DND-41 (cell line): ENCODE measurements around the gene MFF.

Experiments
- ATAC-seq: fragments of 200-7000 bp; cut with Tn5 transposase; 3 replicates; pipeline ENCODE4 v1.9.1; 2021; ENCODE audit warnings: low read depth; ENCODE audit not compliant: insufficient read depth
- DNase-seq: peaks from one replicate; pipeline ENCODE4 v3.0.0-alpha.2; 2020
- H2AFZ ChIP-seq: 2 replicates; pipeline ENCODE4 v1.6.0; 2012; ENCODE audit warnings: low read depth, low read length
- H3K27ac ChIP-seq: 2 replicates; pipeline ENCODE4 v1.5.1; 2012; ENCODE audit warnings: low read length, inconsistent platforms
- H3K27me3 ChIP-seq: fragments of 200-600 bp; sonication (generic); 2 replicates; pipeline ENCODE4 v1.6.0; 2012; ENCODE audit warnings: low read length, mild to moderate bottlenecking, inconsistent platforms; ENCODE audit not compliant: insufficient read depth, poor library complexity
- H3K36me3 ChIP-seq: 2 replicates; pipeline ENCODE4 v1.5.1; 2012; ENCODE audit warnings: low read length, inconsistent platforms; ENCODE audit not compliant: insufficient read depth
- H3K4me1 ChIP-seq: 2 replicates; pipeline ENCODE4 v1.5.1; 2012; ENCODE audit warnings: mild to moderate bottlenecking, low read length; ENCODE audit not compliant: insufficient read depth
- H3K4me2 ChIP-seq: 2 replicates; pipeline ENCODE4 v1.6.0; 2012; ENCODE audit warnings: mild to moderate bottlenecking, moderate library complexity, low read length, inconsistent platforms; ENCODE audit not compliant: insufficient read depth
- H3K4me3 ChIP-seq, 2 experiments: fragments of 200-600 bp in 1 of 2; shearing (Covaris generic) in 1 of 2; 2 replicates each; pipeline ENCODE4 v1.5.1; 2012 to 2016; ENCODE audit warnings: inconsistent platforms in 2 of 2, low read length in 2 of 2, mild to moderate bottlenecking in 2 of 2, low read depth in 1 of 2, moderate library complexity in 1 of 2
- H3K79me2 ChIP-seq: 2 replicates; pipeline ENCODE4 v1.6.0; 2012; ENCODE audit warnings: low read length, inconsistent platforms; ENCODE audit not compliant: insufficient read depth
- H3K9ac ChIP-seq: 2 replicates; pipeline ENCODE4 v1.6.0; 2012; ENCODE audit warnings: low read depth, mild to moderate bottlenecking, inconsistent platforms, low read length, moderate library complexity
- H3K9me3 ChIP-seq: 2 replicates; pipeline ENCODE4 v1.5.1; 2012; ENCODE audit warnings: low read length, moderate library complexity, mild to moderate bottlenecking, inconsistent platforms; ENCODE audit not compliant: insufficient read depth, severe bottlenecking
- H4K20me1 ChIP-seq: 2 replicates; pipeline ENCODE4 v1.6.0; 2012; ENCODE audit warnings: low read length; ENCODE audit not compliant: insufficient read depth
- EZH2 ChIP-seq: IDR thresholded peaks from 3 replicates; pipeline ENCODE4 v1.6.1; 2012; ENCODE audit warnings: borderline replicate concordance, low read depth, mild to moderate bottlenecking, moderate library complexity, low read length, inconsistent platforms; ENCODE audit not compliant: severe bottlenecking
- TF ChIP-seq, protein P1 (sequence below): IDR thresholded peaks from 2 replicates; pipeline ENCODE4 v1.5.1; 2012; ENCODE audit warnings: borderline replicate concordance, low read length, moderate library complexity, mild to moderate bottlenecking; ENCODE audit not compliant: poor library complexity, severe bottlenecking; ENCODE audit errors: extremely low read depth

MFF gene

GRCh38 chr2:227389231-227389630 is 64.2 kb downstream of the MFF start:
- Histone ChIP-seq H3K4me2 (no peak overlapping the region), H3K9ac (no peak overlapping the region), H3K4me1 (no peaks in the 10 kb centered on the region), H3K79me2 (no peaks in the 10 kb centered on the region), H3K27me3 (no peaks in the 10 kb centered on the region), H3K4me3 (no peak overlapping the region), H2AFZ (no peak overlapping the region), H3K36me3 (no peaks in the 10 kb centered on the region), H3K9me3 (no peaks in the 10 kb centered on the region), H4K20me1 (no peaks in the 10 kb centered on the region), H3K27ac (no peak overlapping the region)
- DNase-seq (no peak), ATAC-seq (no peak)
- TF ChIP-seq, protein P1, sequence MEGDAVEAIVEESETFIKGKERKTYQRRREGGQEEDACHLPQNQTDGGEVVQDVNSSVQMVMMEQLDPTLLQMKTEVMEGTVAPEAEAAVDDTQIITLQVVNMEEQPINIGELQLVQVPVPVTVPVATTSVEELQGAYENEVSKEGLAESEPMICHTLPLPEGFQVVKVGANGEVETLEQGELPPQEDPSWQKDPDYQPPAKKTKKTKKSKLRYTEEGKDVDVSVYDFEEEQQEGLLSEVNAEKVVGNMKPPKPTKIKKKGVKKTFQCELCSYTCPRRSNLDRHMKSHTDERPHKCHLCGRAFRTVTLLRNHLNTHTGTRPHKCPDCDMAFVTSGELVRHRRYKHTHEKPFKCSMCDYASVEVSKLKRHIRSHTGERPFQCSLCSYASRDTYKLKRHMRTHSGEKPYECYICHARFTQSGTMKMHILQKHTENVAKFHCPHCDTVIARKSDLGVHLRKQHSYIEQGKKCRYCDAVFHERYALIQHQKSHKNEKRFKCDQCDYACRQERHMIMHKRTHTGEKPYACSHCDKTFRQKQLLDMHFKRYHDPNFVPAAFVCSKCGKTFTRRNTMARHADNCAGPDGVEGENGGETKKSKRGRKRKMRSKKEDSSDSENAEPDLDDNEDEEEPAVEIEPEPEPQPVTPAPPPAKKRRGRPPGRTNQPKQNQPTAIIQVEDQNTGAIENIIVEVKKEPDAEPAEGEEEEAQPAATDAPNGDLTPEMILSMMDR, result no peak
- TF ChIP-seq EZH2, result no peak

DNA sequence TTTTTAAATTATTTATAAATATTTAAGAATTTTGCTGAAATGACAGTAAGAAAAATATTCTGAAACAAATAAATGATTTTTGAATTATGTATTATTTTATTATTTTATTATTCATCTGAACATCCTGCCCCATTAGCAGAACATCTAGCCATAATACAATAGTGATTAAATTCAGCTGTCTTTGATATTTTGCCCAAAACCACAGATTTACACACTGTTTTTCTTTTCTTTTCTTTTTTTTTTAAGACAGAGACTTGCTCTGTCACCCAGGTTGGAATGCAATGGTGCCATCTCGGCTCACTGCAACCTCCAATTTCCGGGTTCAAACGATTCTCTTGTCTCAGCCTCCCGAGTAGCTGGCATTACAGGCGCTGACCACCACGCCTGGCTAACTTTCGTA is 64.6 kb downstream of the MFF start:
- Histone ChIP-seq H3K27ac (no peak overlapping the region), H3K27me3 (no peaks in the 10 kb centered on the region), H3K9ac (no peak overlapping the region), H3K9me3 (no peaks in the 10 kb centered on the region), H3K4me1 (no peaks in the 10 kb centered on the region), H3K79me2 (no peaks in the 10 kb centered on the region), H3K36me3 (no peaks in the 10 kb centered on the region), H4K20me1 (no peaks in the 10 kb centered on the region), H3K4me3 (no peak overlapping the region), H2AFZ (no peak overlapping the region), H3K4me2 (no peak overlapping the region)
- DNase-seq, result no peak
- ATAC-seq, result no peak
- no peak for TF ChIP-seq EZH2
- TF ChIP-seq, protein P1, result no peak

- Histone ChIP-seq H3K36me3 (no peaks in the 10 kb centered on the region), H3K4me2 (no peak overlapping the region), H3K27ac (no peak overlapping the region), H3K4me3 (no peak overlapping the region), H2AFZ (no peak overlapping the region), H3K9me3 (no peaks in the 10 kb centered on the region), H3K27me3 (no peaks in the 10 kb centered on the region), H3K79me2 (no peaks in the 10 kb centered on the region), H4K20me1 (no peaks in the 10 kb centered on the region), H3K9ac (no peak overlapping the region), H3K4me1 (no peaks in the 10 kb centered on the region)
- no peak for ATAC-seq
- no peak for TF ChIP-seq EZH2
- TF ChIP-seq, protein P1, result no peak
- no peak for DNase-seq
Observed at GRCh38 chr2:227390468-227391256, 65.6 kb downstream of the MFF start.

DNA sequence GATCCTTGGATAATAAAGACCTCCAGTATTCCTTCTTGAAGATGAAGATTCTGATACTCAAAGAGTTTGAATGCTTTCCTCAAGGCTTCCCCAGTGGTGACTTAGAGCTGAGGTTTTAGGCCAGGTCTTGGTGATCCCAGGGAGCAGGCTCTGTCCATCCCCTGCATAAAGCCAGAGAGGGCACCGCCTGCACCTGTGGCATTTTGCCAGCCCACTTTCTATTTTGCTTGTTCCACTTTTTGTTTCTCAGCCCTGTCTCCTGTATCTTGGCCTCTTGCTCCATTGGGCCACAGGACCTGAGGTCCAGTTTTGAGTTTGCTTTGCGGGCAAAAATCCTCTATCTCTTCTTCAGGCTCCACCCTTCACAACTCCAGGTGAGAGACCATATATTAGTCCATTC is 69.3 kb downstream of the MFF start:
- Histone ChIP-seq H3K9me3 (no peaks in the 10 kb centered on the region), H3K79me2 (no peaks in the 10 kb centered on the region), H3K27ac (no peak overlapping the region), H3K36me3 (no peaks in the 10 kb centered on the region), H4K20me1 (no peaks in the 10 kb centered on the region), H2AFZ (no peak overlapping the region), H3K27me3 (no peaks in the 10 kb centered on the region), H3K4me3 (no peak overlapping the region), H3K4me2 (no peak overlapping the region), H3K4me1 (no peaks in the 10 kb centered on the region), H3K9ac (no peak overlapping the region)
- TF ChIP-seq, protein P1, result no peak
- no peak for TF ChIP-seq EZH2
- no peak for DNase-seq
- ATAC-seq, result no peak
